GM21825 (cell line): Measurements from ENCODE around the gene UGT1A6.
"Not testable (repeated sequence)": the region's sequence is repeated elsewhere in the genome, so short reads cannot be mapped to it uniquely, and the experiment has no call there.

Experiments used
- ATAC-seq: cut with Tn5 transposase; IDR thresholded peaks from one replicate; pipeline ENCODE4 v1.9.1; 2021; ENCODE audit warnings: mild to moderate bottlenecking, moderate library complexity; ENCODE audit not compliant: unreplicated experiment

Gene UGT1A6

DNA sequence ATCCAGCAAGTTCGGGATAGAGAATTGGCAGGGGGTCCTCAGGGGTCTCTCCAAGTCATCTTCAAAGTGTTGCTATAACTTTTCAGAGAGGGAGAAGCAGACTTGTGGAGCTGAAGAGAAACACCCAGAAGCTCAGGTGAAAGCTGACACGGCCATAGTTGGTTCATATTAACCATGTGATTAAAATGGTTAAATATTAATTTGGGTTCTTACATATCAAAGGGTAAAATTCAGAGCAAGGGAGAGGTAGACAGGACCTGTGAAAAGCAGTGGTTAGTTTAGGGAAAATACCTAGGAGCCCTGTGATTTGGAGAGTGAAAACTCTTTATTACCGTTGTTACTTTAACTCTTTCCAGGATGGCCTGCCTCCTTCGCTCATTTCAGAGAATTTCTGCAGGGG lies at the start of gene UGT1A6:
TSS of gene UGT1A6 (plus strand) at position 243 of the 400 bp plus-strand sequence. CDS start at position 358, 115 bp downstream.
- ATAC-seq = no peak

DNA sequence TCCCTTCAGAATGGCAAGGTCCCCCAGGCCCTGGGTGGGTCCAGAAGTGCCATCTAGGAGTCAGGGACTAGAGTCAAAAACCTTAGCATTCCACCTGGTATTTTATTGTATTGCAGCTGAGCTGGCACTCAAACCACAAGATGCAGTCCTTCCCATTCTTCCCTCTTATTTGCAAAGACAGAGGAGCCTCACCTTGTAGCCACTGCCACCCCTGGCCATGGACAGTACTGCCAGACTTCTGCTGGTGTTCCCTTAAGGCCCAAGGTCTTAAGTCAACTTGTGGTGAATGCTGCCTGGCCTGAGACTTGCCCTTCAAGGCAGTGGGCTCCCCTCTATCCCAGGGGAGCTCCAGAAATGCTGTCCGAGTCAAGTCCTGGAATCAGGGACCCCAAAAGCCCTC lies 49.6 kb upstream of the UGT1A6 start:
- no peak for ATAC-seq

DNA sequence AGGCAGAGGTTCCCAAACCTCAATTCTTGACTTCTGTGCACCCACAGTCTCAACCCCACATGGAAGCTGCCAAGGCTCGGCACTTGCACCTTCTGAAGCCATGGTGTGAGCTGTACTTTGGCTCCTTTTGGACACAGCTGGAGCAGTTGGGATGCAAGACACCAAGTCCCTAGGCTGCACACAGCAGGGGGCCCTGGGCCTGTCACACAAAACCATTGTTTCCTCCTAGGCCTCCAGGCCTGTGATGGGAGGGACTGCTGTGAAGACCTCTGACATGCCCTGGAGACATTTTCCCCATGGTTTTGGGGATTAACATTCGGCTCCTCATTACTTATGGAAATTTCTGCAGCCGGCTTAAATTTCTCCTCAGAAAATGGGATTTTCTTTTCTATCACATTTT lies 46.7 kb upstream of the UGT1A6 start:
- ATAC-seq = not testable (repeated sequence)

DNA sequence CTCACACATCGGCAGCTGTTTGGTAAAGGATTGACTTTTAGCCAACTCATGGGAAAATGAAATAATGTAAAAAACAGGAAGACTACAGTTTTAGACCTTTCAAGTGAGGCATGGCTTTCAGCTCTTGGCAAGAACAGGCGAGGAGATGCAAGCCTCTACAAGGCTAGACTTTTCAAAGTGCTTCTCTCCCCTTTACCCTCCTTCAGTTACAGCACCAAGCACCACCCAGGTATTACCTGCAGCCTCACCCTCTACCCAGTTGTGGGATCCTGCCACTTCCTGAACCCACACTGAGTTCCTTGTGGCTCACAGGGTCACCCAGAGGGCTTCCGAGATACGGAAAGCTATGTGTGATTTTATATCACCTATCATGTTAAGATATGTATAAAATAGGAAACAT lies 41.7 kb upstream of the UGT1A6 start:
- ATAC-seq = no peak

DNA sequence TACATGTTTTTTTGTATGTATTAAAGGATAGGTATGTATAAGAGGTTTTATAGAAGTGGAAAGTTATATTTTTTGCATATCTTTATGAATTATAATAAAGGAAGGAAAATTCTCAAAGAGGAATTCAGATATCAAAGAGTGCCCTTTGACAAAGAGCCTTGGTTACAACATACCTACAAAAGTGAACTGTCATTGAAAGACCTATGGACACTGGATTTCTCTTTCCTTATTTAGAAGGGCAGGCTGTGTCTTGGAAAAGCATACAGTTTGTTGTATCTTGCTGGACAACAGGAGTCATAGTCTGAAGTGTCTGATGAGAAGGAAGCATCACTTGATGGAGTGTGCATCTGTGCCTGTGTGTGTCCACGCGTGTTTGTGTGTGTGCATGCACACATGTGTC lies 41.3 kb upstream of the UGT1A6 start:
- ATAC-seq = no peak

DNA sequence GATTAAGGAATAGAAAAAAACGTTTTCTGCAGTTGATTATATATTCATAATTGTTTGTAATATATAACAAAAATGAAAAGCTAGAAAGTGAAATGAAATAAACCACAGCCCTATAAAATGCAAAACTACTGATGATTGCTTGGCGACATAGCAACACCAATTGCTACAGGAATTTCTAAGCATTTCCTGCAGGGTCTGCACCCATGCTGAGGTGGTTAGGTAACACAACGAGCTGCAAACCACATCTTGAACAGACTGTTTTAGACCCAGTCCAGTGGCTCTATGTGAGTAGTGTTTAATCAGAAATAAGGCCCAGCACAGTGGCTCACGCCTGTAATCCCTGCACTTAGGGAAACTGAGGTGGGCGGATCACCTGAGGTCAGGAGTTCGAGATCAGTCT lies 38.2 kb upstream of the UGT1A6 start:
- ATAC-seq = no peak

DNA sequence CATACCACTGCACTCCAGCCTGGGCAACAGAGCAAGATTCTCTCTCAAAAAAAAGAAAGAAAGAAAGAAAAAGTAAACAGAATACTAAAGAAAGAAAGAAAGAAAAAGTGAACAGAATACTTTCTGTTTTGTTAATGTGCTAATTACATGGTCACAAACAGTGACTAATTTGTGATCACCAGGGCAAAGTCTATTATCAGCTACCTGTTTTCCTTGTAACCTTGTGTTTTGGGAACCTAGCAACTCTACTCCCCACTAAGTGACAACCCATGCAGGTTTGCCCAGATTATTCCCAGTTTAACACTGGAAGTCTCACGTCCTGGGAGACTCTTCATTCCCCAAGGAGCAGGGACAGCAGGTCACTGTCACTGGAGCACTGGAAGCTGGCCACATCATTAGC lies 37.6 kb upstream of the UGT1A6 start:
- ATAC-seq = no peak

DNA sequence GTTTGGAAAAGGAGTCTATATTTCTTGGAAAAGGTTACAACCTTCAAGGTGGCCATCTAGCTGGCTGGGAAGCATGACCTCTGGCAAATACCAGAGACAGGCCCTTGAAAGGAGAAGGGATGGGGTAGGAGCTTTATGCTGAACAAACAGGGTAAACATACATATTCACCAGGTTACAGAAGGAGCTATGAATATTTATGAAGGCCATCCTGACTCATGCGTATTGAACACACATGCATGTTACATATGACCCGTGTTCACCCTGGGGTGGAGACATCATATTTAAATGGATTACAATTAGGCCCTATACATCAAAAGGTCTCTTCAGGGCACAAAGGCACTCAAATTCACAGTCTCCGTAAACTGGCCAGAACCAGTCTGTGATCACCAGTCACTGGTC lies 36.7 kb upstream of the UGT1A6 start:
- ATAC-seq = not testable (repeated sequence)

DNA sequence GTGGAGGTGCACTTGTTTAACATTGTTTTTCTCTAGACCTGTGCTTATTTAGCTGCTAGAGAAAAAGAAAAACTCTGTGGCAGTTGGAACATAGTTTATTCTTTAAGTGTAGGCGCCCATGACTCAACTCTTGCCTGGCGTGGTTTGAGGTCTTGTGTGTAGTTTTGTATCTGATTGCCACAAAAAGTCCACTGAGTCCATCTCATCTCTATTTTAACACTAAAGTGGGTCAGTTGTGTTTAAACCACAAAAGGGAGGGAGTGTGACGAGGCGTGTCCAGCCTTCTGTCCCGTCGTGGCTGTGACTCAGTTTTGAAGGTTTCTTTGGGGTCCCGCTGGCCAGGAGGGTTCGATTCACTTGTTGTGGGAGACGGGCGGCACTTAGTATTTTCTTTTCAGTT lies 36.2 kb upstream of the UGT1A6 start:
- no peak for ATAC-seq

DNA sequence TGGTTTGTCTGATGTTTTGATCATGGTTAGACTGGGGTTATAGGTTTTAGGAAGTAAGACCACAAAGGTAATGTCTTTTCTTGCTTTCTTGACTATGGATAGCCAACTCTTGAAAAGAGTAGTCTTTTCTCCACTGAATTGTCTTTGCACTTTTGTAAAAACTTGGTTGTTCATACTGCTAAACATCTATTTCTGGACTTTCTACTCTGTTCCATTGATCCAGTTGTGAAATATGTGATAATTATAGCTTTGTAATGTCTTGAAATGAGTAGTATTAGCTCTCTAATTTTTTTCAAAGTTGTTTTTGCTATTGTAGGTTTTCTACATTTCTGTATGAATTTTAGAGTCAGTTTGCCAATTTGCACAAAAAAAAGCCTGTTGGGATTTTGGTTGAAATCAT lies 34.1 kb upstream of the UGT1A6 start:
- no peak for ATAC-seq

DNA sequence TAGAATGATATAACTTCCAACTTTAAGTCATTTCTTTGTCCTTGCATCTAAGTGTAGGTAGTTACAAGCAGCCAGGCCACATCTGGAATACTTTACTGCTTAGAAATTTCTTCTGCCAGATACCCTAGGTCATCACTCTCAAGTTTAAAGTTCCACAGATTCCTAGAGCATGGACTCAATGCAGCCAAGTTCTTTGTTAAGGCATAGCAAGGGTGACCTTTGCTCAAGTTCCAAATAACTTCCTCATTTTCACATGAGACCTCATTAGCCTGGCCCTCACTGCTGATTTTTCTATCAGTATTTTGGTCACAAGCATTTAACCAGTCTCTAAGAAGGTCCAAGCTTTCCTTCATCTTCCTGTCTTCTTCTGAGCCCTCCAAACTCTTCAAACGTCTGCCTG lies 28.8 kb upstream of the UGT1A6 start:
- ATAC-seq = no peak

DNA sequence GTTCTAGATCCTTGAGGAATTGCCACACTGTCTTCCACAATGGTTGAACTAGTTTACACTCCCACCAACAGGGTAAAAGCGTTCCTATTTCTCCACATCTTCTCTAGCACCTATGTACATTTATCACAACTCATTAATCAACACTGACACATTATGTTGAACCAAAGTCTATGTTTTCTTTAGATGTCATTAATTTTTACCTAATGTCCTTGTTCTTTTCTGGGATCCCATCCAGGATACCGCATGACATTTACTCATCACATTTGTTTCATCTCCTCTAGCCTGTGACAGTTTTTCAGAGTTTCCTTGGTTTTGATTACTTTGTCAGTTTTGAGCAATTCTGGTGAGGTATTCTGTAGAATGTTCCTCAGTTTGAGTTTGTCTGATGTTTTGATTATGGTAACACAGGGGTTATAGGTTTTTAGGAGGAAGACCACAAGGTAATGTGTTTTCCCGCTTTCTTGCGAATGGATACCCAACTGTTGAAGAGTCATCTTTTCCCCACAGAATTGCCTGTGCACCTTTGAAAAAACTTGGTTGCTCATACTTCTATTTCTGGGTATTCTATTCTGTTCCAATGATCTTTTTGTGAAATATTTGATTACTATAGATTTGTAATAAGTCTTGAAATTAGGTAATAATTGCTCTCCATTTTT lies 24.0 kb upstream of the UGT1A6 start:
- ATAC-seq = no peak

DNA sequence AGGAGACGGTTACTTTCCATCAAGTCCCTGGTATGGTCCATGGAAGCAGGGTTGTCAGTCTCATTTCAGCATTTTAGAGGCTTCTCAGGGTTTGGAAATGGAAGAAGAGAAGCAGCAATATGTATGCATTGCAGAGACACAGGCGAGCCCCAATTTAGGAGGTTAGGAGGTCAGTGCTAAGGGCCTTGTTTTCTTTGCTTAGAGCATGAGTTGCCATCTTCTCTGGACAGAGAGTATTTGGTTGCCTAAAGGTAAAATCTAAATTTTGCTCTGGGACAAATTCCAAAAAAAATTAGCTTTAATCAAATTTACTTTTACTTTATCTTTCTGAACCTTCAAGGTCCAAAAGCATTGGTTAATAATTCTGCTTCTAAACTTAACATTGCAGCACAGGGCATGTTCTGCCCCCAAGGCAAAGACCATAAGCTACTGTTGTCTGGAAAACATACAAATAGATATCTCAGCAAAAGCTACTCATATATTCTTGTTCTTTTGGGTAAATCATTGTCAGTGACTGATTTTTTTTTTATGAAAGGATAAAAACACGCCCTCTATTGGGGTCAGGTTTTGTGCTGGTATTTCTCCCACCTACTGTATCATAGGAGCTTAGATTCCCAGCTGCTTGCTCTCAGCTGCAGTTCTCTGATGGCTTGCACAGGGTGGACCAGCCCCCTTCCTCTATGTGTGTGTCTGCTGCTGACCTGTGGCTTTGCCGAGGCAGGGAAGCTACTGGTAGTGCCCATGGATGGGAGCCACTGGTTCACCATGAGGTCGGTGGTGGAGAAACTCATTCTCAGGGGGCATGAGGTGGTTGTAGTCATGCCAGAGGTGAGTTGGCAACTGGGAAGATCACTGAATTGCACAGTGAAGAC lies 21.2 kb upstream of the UGT1A6 start, which contains the start of gene UGT1A9:
TSS of gene UGT1A9 (plus strand) at position 609 of the 872 bp plus-strand sequence. CDS start at position 646, 37 bp downstream.
- no peak for ATAC-seq

DNA sequence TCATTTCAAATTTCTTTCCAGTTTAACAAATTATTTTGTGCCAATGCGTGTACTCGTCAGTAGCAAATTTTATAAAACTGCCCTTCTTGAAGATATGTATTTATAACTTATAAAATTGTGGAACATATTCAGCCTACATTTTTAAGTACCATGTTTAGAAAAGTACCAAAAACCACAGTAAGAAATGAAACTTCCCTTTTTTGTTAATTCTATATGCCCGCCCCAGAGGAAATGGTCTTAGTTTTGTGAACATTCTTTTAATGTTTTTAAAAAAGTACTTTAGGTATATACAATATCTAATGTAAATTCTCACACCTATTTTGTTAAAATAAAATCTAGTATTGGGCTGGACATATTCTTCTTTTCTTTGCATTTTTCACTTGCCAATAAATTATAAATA lies 19.8 kb upstream of the UGT1A6 start:
- ATAC-seq = no peak

DNA sequence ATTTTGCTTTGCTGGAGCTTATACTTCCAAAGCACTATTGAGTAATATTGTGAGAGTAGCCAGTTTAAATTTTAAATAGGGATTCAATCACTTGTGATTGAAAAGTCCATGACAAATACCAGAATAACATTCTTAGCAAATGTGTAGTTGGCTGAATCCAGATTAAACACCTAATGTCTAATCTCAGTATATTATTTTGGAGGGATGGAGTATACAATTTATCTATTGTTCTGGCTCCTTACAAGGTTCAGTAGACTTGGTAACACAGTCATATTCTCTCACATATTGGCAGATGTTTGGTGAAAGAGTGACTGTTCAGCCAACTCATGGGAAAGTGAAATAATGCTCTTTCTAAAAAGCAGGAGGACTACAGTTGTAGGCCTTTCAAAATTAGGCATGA lies 18.8 kb upstream of the UGT1A6 start:
- ATAC-seq = no peak

DNA sequence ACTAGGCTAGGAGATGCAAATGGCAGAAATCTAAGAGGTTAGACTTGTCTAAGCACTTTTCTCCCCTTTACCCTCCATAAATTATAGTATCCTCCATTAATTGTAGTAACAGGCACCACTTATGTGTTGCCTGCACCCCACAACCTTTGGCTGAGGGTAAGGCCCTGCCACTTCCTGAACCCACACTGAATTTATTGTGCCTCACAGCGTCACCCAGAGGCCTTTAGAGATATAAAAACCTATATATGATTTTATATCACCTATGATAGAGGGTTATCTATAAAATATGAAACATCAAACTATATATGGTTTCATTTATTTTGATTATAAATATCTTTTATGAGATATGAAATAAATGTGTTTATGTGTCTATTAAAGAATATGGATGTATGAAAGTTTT lies 18.4 kb upstream of the UGT1A6 start:
- ATAC-seq = no peak

DNA sequence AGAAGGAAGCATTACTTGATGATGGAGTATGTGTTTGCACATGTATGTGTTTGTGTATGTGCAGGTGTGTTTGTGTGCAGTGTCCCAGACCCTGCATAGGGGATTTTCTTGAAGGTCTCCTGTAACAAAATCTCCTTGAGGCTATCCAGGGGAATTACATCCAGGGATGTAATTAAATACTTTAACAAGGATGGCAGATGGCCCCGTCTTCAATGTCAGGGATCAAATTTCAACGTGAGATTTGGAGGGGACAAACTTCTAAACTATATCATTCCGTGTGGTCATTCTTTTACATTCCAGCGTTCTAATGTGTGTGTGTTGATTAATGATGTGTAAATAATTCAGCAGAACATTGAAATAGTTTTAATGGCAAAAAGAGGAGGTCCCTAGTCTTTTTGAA lies 17.7 kb upstream of the UGT1A6 start:
- ATAC-seq = no peak

DNA sequence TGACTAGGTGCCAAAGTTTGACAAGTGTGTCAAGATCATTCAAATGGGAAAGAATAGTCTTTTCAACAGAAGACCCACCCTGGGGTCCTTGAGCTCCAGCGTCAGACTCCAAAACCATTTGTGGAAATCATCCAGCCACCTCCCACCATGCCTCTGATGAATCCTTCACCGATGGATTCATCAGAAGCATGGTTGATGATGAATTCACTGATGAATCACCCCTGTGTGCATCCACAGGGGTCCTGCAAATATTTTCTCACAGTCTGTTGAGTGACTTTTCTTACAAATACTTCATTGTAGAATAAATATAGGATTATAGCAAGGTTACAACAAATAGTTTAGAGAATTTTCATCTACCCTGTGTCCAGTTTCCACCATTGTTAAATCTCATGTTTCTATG lies 16.6 kb upstream of the UGT1A6 start:
- ATAC-seq = no peak

DNA sequence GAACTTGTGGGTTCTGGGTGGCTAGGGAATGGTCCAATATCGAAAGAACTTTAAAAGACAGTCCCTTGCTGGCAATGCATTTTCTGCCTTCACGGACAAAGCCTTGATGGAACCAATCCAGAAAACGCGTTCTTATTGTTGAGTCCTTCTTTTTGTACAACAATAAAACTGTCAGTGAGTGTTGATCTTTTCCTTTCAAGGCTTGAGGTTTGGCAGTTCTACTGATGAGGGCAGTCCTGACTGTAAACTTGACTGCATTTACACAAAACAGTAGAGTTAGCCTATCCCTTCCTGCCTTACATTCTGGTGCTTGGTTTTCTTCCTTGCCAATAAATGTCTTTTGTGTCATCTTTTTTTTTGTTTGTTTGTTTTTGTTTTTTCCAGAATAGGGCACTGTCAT lies 13.5 kb upstream of the UGT1A6 start:
- no peak for ATAC-seq

DNA sequence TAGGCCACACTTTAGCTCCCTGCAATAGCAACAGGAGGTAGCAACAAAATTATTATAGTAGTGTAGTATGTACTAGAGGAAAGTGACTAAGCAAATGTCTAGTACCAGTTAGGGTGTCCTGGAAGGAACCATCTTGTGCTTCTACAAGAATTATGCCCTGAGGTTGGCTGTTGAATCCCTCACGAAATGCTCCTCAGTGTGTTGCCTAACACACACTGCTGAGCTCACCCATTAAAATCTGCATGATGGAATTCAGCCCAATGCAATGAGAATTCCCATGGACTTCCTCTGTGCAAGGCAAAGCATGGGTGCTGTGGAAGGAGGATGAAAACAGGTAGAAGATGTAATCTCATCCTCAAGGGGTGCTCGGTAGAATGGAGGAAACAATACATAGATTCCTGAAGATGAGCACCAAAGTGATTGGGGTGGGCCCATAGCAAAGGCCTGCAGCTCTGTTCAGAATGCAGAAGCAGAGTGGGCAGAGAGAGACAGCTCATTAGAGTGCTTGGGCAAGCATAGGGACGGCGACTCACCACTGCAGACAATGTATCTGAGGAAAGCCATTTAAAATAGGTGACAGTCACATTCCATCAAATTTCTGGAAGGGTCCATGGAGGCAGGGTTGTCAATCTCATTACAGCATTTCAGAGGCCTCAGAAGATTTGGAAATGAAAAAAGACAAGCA lies 12.2 kb upstream of the UGT1A6 start:
- no peak for ATAC-seq

DNA sequence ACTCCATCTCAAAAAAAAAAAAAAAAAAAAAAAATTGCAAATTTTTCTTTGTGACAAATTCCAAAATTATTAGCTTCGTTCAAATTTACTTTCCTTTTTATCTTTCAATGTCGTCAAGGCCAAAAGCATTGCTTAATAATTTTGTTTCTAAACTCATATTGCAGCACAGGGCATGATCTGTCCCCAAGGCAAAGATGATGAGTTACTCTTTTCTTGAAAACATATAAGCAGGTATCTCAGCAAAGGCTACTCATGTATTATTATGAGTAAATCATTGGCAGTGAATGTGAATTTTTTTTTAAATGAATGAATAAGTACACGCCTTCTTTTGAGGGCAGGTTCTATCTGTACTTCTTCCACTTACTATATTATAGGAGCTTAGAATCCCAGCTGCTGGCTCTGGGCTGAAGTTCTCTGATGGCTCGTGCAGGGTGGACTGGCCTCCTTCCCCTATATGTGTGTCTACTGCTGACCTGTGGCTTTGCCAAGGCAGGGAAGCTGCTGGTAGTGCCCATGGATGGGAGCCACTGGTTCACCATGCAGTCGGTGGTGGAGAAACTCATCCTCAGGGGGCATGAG lies 11.1 kb upstream of the UGT1A6 start, which contains the start of gene UGT1A7:
TSS of gene UGT1A7 (plus strand) at position 381 of the 579 bp plus-strand sequence. CDS start at position 418, 37 bp downstream.
- ATAC-seq = no peak
